Fibroblast of lung (primary cell): Measurements from ENCODE around the gene ATP13A5. TPM values are rescaled to one million over a fixed set of nuclear protein-coding genes. Genes with fewer than 3 reads are reported as not detected.

Source experiments
- DNase-seq, 2 donors: peaks; one replicate each; pipeline versions ENCODE4 v3.0.0 to v3.0.0-alpha.2; 2010; ENCODE audit warnings: low read depth in 2 of 2
- H2AFZ ChIP-seq: 2 replicates; pipeline ENCODE4 v1.5.1; 2012; ENCODE audit warnings: low read length, control low read depth, inconsistent platforms
- H3K27ac ChIP-seq: 2 replicates; pipeline ENCODE4 v1.5.1; 2011; ENCODE audit warnings: low read length, control low read depth; ENCODE audit not compliant: insufficient read depth
- H3K27me3 ChIP-seq: 2 replicates; pipeline ENCODE4 v1.5.1; 2011; ENCODE audit warnings: mild to moderate bottlenecking, low read length; ENCODE audit not compliant: control insufficient read depth, insufficient read depth
- H3K36me3 ChIP-seq: 2 replicates; pipeline ENCODE4 v1.5.1; 2011; ENCODE audit warnings: low read length; ENCODE audit not compliant: control insufficient read depth, insufficient read depth
- H3K4me1 ChIP-seq: 2 replicates; pipeline ENCODE4 v1.5.1; 2011; ENCODE audit warnings: low read length; ENCODE audit not compliant: control insufficient read depth, insufficient read depth; ENCODE audit errors: extremely low read depth
- H3K4me2 ChIP-seq: 2 replicates; pipeline ENCODE4 v1.5.1; 2011; ENCODE audit warnings: low read length, control low read depth; ENCODE audit not compliant: insufficient read depth; ENCODE audit errors: extremely low read depth
- H3K4me3 ChIP-seq, 4 experiments: fragments of 200-600 bp in 1 of 4; sonication (generic) in 1 of 4; replicated peaks in 1 of 4; 2 replicates each; pipeline ENCODE4 v1.5.1; 2011 to 2016; ENCODE audit warnings: low read length in 4 of 4, low read depth in 3 of 4, mild to moderate bottlenecking in 3 of 4, control low read depth in 2 of 4, inconsistent platforms in 1 of 4, mixed read lengths in 1 of 4; ENCODE audit not compliant: insufficient read depth in 1 of 4; ENCODE audit errors: control extremely low read depth in 1 of 4
- H3K79me2 ChIP-seq: 2 replicates; pipeline ENCODE4 v1.5.1; 2012; ENCODE audit warnings: mild to moderate bottlenecking, low read length, inconsistent platforms; ENCODE audit not compliant: control insufficient read depth, insufficient read depth
- H3K9ac ChIP-seq: 2 replicates; pipeline ENCODE4 v1.5.1; 2011; ENCODE audit warnings: mild to moderate bottlenecking, low read length, control low read depth; ENCODE audit not compliant: insufficient read depth
- H3K9me3 ChIP-seq: 2 replicates; pipeline ENCODE4 v1.5.1; 2012; ENCODE audit warnings: low read depth, low read length; ENCODE audit not compliant: control insufficient read depth, insufficient read depth
- H4K20me1 ChIP-seq: 2 replicates; pipeline ENCODE4 v1.5.1; 2011; ENCODE audit warnings: low read length; ENCODE audit not compliant: control insufficient read depth, insufficient read depth; ENCODE audit errors: extremely low read depth
- EZH2 ChIP-seq: IDR thresholded peaks from 2 replicates; pipeline ENCODE4 v1.5.1; 2012; ENCODE audit warnings: low read length, control low read depth, mild to moderate bottlenecking; ENCODE audit errors: missing control alignments
- polyA plus RNA-seq, 2 donors: library from polyadenylated mRNA; depleted of rRNA in 1 of 2; stranded (reverse) in 1 of 2; unstranded in 1 of 2; fragments of >200 nt; gene quantifications; 2 replicates each; pipeline ENCODE4 v1.2.1, GENCODE V29; 2011 to 2012; ENCODE audit warnings: missing spikeins in 1 of 2
- total RNA-seq: library from RNA; depleted of rRNA; stranded (reverse); fragments of >200 nt; gene quantifications from 2 replicates; pipeline ENCODE4 v1.2.1, GENCODE V29; 2014
- TF ChIP-seq, protein P1 (sequence below), 2 donors: IDR thresholded peaks in 1 of 2; conservative IDR thresholded peaks in 1 of 2; 1 replicate in 1 of 2; 2 replicates in 1 of 2; pipeline ENCODE4 v1.5.1; 2011 to 2012; ENCODE audit warnings: low read length in 2 of 2, control low read depth in 1 of 2, inconsistent platforms in 1 of 2, low read depth in 1 of 2, mild to moderate bottlenecking in 1 of 2

Gene ATP13A5
- total and polyA plus RNA-seq, 2 donors (not counting 1 experiment from before 2014, with no cell fraction given) = not detected

DNA sequence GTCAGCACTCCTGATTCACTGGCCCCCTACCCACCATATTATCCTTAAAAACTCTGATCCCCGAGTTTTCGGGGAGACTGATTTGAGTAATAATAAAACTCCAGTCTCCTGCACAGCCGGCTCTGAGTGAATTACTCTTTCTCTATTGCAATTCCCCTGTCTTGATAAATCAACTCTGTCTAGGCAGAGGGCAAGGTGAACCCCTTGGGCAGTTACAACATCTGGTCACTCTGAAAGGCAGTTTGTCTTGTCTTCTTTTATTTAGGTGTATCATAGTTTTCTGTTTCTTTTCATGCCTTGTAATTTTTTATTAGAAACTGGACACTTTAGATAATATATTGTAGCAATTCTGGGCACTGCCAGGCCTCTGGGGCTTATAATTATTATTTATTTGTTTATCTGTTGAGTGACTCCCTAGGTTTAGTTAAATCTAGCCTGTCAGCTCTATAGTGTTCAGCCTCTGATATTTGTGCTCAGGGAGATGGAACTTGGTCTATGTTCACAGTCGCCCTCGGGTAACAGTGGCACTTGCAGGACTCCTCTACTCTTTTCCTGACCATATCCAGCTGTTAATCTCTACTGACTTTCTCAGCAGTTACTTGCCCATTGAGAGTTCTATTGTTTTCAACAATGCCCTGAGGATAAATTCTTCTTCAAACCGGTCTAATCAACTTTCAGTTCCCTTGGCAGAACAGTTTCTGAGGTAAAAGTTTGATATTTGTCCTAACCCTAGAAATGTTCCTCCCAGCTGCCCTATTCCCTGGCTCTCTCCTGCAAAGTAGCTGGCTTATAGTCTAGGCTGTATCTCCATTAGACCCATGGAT, 153.0 kb downstream of the ATP13A5 start:
- Histone ChIP-seq H3K79me2 (no peaks in the 10 kb centered on the region), H3K27ac (no peak overlapping the region), H3K4me2 (no peak overlapping the region), H3K4me3 (no peak overlapping the region), H3K9ac (no peak overlapping the region), H4K20me1 (no peaks in the 10 kb centered on the region), H3K9me3 (no peaks in the 10 kb centered on the region), H3K36me3 (no peaks in the 10 kb centered on the region), H3K4me1 (no peaks in the 10 kb centered on the region), H3K27me3 (no peaks in the 10 kb centered on the region), H2AFZ (no peak overlapping the region)
- no peak for TF ChIP-seq EZH2
- TF ChIP-seq, protein P1, sequence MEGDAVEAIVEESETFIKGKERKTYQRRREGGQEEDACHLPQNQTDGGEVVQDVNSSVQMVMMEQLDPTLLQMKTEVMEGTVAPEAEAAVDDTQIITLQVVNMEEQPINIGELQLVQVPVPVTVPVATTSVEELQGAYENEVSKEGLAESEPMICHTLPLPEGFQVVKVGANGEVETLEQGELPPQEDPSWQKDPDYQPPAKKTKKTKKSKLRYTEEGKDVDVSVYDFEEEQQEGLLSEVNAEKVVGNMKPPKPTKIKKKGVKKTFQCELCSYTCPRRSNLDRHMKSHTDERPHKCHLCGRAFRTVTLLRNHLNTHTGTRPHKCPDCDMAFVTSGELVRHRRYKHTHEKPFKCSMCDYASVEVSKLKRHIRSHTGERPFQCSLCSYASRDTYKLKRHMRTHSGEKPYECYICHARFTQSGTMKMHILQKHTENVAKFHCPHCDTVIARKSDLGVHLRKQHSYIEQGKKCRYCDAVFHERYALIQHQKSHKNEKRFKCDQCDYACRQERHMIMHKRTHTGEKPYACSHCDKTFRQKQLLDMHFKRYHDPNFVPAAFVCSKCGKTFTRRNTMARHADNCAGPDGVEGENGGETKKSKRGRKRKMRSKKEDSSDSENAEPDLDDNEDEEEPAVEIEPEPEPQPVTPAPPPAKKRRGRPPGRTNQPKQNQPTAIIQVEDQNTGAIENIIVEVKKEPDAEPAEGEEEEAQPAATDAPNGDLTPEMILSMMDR (conservative IDR thresholded peaks at IDR 0.05 in 1 of 2, IDR thresholded peaks at IDR 0.05 in 1 of 2; ENCODE audit: low read depth in 1 of 2, low read length in 2 of 2) = no peak
- DNase-seq = no peak

Other genes with a start within 250 kb of the ATP13A5 start
- not detected in 2 replicates for gene PLAAT1, start 137.5 kb downstream of the ATP13A5 start, total RNA-seq
- gene PLAAT1, start 137.5 kb downstream of the ATP13A5 start, polyA plus RNA-seq = 0.07 and 0.18 TPM in 2 replicates
- gene ATP13A4, start 176.1 kb upstream of the ATP13A5 start, total RNA-seq = under 0.01 and 0.33 TPM in 2 replicates
- gene ATP13A4, start 176.1 kb upstream of the ATP13A5 start, polyA plus RNA-seq = 0.01 and 0.10 TPM in 2 replicates
- gene OPA1, start 214.5 kb upstream of the ATP13A5 start, total RNA-seq = 53.2 and 63.9 TPM in 2 replicates
- 33.2 and 40.6 TPM in 2 replicates for gene OPA1, start 214.5 kb upstream of the ATP13A5 start, polyA plus RNA-seq